Large intestine (tissue), 3 donors: Measurements from ENCODE around the gene RYR1. TPM values are rescaled to one million over a fixed set of nuclear protein-coding genes. Genes with fewer than 3 reads are reported as not detected.

Experiments used
- DNase-seq, 2 donors: peaks; one replicate each; pipeline versions ENCODE4 v3.0.0 to v3.0.0-alpha.2; 2013
- H3K27ac ChIP-seq: one replicate; pipeline ENCODE4 v1.5.1; 2013; ENCODE audit warnings: low read length
- H3K27me3 ChIP-seq: 2 replicates; pipeline ENCODE4 v1.6.1; 2013; ENCODE audit warnings: low read length; ENCODE audit not compliant: control insufficient read depth, insufficient read depth
- H3K36me3 ChIP-seq: 2 replicates; pipeline ENCODE4 v1.6.1; 2013; ENCODE audit warnings: low read length; ENCODE audit not compliant: control insufficient read depth, insufficient read depth
- H3K4me1 ChIP-seq: one replicate; pipeline ENCODE4 v1.6.1; 2013; ENCODE audit warnings: low read length; ENCODE audit not compliant: control insufficient read depth, insufficient read depth
- H3K4me3 ChIP-seq: one replicate; pipeline ENCODE4 v1.5.1; 2013; ENCODE audit warnings: low read length
- H3K9me3 ChIP-seq: one replicate; pipeline ENCODE4 v1.6.1; 2013; ENCODE audit warnings: mild to moderate bottlenecking, low read depth, low read length, moderate library complexity; ENCODE audit not compliant: control insufficient read depth
- WGBS: methylation state at CpG from one replicate; pipeline ENCODE4 v1.1.5; 2013; ENCODE audit warnings: low lambda C conversion rate; ENCODE audit not compliant: insufficient coverage; 5-methylcytosine and 5-hydroxymethylcytosine counted together
- polyA plus RNA-seq: library from polyadenylated mRNA; unstranded; fragments of 120-200 nt; gene quantifications from one replicate; pipeline ENCODE4 v1.2.1, GENCODE V29; 2013

Gene RYR1
- polyA plus RNA-seq, 1 donor, result 2.9 TPM

DNA sequence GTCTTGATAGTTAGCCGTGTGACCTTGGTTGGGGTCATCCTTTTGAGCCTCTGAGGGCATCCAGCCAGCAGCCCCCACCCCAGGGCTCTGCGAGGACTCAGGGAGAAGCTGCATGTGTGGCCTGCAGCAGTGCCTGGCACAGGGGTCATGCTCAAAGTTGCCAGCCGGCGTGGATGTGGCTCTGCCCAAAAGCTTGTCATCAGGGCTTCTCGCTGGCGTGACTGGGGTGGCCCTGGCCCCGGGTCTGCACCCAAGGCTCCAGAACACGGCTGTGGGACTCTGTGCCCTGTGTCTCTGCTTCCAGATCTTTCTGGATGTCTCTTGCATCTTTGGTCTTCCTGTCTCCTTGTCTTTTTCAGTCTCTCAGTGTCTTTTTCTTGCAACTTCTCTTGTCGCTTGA, 90.9 kb downstream of the RYR1 start:
- no peaks in the 10 kb centered on the region for H3K9me3 ChIP-seq

DNA sequence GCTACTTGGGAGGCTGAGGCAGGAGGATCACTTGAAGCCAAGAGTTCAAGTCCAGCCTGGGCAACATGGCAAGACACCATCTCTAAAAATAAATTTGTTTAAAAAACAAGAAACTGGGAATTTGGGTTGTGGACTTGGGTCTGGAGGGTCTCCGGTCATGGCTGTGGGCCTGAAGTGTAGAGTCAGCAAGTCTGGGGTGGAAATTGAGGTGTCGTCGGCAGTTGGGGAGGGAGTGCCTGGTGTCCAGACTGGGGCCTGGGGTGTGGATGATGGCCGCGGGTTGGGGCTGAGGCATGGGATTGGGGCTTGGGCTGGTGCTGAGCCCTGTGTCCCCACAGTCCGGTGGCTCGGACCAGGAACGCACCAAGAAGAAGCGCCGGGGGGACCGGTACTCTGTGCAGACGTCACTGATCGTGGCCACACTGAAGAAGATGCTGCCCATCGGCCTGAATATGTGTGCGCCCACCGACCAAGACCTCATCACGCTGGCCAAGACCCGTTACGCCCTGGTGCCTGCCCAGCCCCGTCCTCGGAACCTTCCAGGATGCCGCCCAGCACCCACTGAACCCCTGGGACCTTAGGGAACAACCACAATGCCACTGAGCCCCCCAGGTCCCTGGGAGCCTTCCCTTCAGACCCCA, 91.6 kb downstream of the RYR1 start:
- no peak for DNase-seq
- no peak overlapping the region for H3K4me3 ChIP-seq
- H3K27ac ChIP-seq, result no peak overlapping the region
- H3K27me3 ChIP-seq, result no peaks in the 10 kb centered on the region
- no peaks in the 10 kb centered on the region for H3K4me1 ChIP-seq
- WGBS, result no CpG with 5 or more reads among the region's 22 CpGs
- no peaks in the 10 kb centered on the region for H3K36me3 ChIP-seq
- no peaks in the 10 kb centered on the region for H3K9me3 ChIP-seq

More for the DNA sequence above, 90.9 kb downstream of the RYR1 start:
- H3K36me3 ChIP-seq, result no peaks in the 10 kb centered on the region
- H3K4me1 ChIP-seq, result no peaks in the 10 kb centered on the region
- no peaks in the 10 kb centered on the region for H3K27me3 ChIP-seq
- DNase-seq, result no peak
- 83% methylated on average over 1 of the region's 9 CpGs for WGBS
- H3K4me3 ChIP-seq, result no peak overlapping the region
- no peak overlapping the region for H3K27ac ChIP-seq

DNA sequence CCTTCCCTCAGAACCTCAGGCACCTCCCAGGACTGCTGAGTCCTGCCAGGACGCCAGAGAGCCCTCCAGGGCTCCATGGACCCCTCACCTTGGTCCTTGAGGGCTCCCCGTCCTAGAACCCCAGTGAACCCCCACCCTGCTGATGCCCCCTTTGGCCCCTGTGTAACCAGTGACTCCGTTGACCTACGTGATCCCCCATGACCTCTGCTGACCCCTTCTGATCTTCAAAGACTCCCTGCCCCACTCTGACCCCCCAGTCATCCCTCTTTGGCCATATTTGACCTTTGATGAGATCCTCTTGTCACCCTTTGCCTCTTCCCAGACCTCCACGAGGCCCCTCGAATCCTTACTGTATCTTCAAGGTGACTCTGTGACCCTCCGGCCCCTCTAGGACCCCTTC, 92.9 kb downstream of the RYR1 start:
- Histone ChIP-seq H3K27me3 (no peaks in the 10 kb centered on the region), H3K4me1 (no peaks in the 10 kb centered on the region), H3K36me3 (no peaks in the 10 kb centered on the region), H3K9me3 (no peaks in the 10 kb centered on the region), H3K27ac (no peak overlapping the region), H3K4me3 (no peak overlapping the region)
- DNase-seq, result no peak
- no CpG with 5 or more reads among the region's 7 CpGs for WGBS

DNA sequence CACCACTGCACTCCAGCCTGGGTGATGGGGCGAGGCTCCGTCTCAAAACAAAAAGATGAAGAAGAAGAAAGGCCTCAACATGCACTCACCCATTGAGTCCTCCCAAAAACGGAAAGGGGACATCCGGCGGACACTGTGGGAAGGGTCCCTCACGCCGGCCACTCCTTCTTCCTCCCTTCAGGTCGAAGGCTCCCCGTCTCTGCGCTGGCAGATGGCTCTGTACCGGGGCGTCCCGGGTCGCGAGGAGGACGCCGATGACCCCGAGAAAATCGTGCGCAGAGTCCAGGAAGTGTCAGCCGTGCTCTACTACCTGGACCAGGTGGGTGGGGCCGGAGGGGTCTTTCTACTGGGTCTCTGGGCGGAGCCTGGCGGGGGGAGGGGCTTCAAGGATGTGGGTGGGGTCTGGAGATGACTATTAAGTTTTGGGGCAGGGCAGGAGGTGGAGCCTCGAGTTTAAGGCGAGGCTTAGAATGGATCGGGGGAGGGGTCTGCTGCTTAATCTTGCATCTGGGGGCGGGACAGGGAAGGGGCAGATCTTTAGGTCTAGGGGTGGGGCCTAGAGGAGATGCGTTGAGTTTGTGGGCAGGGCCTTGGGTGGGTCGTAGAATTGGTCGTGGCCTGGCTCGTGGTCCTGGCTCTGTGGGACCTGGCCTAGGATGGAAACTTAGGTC, 94.1 kb downstream of the RYR1 start:
- Histone ChIP-seq H3K36me3 (no peaks in the 10 kb centered on the region), H3K27ac (no peak overlapping the region), H3K27me3 (no peaks in the 10 kb centered on the region), H3K4me3 (no peak overlapping the region), H3K9me3 (no peaks in the 10 kb centered on the region), H3K4me1 (no peaks in the 10 kb centered on the region)
- no peak for DNase-seq
- WGBS, result no CpG with 5 or more reads among the region's 32 CpGs

DNA sequence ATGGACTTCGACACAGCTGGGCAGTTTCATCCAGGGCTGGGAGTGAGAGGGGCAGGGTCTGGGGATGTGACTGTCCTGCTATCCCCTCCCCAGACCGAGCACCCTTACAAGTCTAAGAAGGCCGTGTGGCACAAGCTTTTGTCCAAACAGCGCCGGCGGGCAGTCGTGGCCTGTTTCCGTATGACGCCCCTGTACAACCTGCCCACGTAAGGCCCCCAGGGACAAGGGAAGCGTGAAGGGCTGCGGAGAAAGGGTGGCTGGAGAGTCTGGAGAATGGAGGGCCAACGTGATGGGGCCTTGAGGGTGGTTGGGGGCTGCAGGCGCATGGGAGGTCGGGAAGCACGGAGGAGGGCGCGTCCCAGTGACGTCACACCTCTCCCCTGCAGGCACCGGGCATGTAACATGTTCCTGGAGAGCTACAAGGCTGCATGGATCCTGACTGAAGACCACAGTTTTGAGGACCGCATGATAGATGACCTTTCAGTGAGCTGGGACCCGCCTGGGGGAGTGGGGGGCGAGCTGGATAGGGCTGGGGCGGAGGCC, 94.8 kb downstream of the RYR1 start:
- no peak for DNase-seq
- WGBS, result no CpG with 5 or more reads among the region's 24 CpGs

DNA sequence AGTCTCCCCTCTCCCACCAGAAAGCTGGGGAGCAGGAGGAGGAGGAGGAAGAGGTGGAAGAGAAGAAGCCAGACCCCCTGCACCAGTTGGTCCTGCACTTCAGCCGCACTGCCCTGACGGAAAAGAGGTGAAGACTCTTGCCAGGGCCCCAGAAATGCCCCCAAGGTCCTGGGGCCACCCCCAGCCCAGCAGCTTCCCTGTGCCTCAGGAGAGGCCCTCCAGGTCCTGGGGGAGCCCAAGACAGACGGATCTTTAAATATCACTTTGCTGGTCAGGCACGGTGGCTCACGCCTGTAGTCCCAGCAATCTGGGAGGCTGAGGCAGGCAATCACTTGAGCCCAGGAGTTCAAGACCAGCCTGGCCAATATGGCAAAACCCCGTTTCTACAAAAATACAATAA, 95.4 kb downstream of the RYR1 start:
- Histone ChIP-seq H3K36me3 (no peaks in the 10 kb centered on the region), H3K27me3 (no peaks in the 10 kb centered on the region), H3K9me3 (no peaks in the 10 kb centered on the region), H3K4me1 (no peaks in the 10 kb centered on the region), H3K4me3 (no peak overlapping the region), H3K27ac (no peak overlapping the region)
- no peak for DNase-seq
- WGBS, result no CpG with 5 or more reads among the region's 6 CpGs

More for the DNA sequence above, 94.8 kb downstream of the RYR1 start:
- no peak overlapping the region for H3K4me3 ChIP-seq
- no peaks in the 10 kb centered on the region for H3K27me3 ChIP-seq
- no peaks in the 10 kb centered on the region for H3K9me3 ChIP-seq
- H3K4me1 ChIP-seq, result no peaks in the 10 kb centered on the region
- no peaks in the 10 kb centered on the region for H3K36me3 ChIP-seq
- H3K27ac ChIP-seq, result no peak overlapping the region

DNA sequence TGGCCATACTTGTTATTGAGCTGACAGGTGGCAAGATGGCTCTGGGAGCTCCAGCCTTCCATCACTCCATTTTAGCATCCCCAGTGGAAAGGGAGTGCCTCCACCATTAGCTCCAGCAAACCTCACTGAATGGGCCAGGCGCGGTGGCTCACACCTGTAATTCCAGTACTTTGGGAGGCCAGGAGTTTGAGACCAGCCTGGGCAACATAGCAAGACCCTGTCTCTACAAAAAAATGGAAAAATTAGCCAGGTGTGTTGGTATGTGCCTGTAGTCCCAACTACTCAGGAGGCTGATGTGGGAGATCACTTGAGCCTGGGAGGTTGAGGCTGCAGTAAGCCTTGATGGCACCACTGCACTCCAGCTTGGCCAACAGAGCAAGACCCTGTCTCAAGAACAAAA, 98.0 kb downstream of the RYR1 start:
- H3K27ac ChIP-seq, result no peak overlapping the region
- no CpG with 5 or more reads among the region's 2 CpGs for WGBS
- no peak overlapping the region for H3K4me3 ChIP-seq
- no peak for DNase-seq
- H3K27me3 ChIP-seq, result no peaks in the 10 kb centered on the region
- peaks cover 3% of the 10 kb centered on the region for H3K9me3 ChIP-seq
- no peaks in the 10 kb centered on the region for H3K4me1 ChIP-seq
- no peaks in the 10 kb centered on the region for H3K36me3 ChIP-seq

DNA sequence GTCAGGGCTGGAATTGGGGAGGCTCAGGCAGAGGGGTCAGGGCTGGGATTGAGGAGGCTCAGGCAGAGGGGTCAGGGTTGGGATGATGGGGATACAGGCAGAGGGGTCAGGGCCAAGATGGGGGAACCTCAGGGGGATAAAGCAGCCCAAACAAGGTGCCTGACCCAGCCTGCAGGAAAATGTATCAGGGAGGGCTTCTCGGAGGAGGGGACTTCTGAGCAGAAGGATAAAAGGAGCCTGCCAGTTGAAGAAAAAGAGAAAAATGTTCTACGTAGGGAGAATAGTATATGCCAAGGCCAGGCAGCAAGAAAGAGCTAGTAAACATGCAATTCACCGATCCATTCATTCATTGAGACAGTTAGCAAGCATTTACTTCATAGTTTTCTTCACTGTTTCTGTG, 99.4 kb downstream of the RYR1 start:
- Histone ChIP-seq H3K27me3 (no peaks in the 10 kb centered on the region), H3K4me1 (no peaks in the 10 kb centered on the region), H3K4me3 (no peak overlapping the region), H3K27ac (no peak overlapping the region), H3K36me3 (no peaks in the 10 kb centered on the region), H3K9me3 (peaks cover 3% of the 10 kb centered on the region)
- no CpG with 5 or more reads among the region's 3 CpGs for WGBS
- no peak for DNase-seq

DNA sequence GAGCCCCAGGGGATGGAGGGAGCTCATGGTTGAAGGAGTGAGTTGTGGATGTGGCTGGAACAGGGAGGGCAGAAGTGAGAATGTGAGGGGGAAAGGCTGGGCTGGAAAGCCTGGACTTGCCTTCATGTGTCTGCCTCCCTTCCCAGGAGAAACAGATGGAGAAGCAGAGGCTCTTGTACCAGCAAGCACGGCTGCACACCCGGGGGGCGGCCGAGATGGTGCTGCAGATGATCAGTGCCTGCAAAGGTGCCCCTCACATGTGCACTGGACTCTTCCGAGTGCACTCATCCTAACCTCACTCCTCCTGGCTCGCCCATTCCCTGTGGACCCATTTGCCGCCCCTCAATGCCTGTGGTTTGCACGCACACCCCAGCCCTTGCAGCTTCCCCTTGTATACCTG, 101.1 kb downstream of the RYR1 start:
- no peaks in the 10 kb centered on the region for H3K4me1 ChIP-seq
- no peaks in the 10 kb centered on the region for H3K36me3 ChIP-seq
- H3K27ac ChIP-seq, result no peak overlapping the region
- H3K9me3 ChIP-seq, result peaks cover 3% of the 10 kb centered on the region
- no peaks in the 10 kb centered on the region for H3K27me3 ChIP-seq
- 100% methylated on average over 1 of the region's 8 CpGs for WGBS
- no peak for DNase-seq
- no peak overlapping the region for H3K4me3 ChIP-seq

DNA sequence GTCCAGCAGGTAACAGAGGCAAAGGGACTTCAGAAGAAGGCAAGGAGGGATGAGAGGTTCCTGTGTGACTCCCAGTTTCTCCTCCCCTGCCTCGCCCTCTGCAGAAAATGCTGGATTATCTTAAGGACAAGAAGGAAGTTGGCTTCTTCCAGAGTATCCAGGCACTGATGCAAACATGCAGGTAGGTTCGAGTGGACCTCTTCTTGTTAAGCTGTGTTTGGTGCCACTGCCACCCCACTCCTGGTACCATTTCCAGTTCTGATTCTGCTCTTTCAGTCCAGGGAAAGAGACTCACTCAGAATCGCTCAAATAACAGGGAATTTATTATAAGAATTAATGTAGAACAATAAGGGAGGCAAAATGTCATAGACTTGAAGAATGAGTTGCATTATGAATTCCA, 101.7 kb downstream of the RYR1 start:
- Histone ChIP-seq H3K27me3 (no peaks in the 10 kb centered on the region), H3K4me3 (no peak overlapping the region), H3K9me3 (peaks cover 3% of the 10 kb centered on the region), H3K27ac (no peak overlapping the region), H3K4me1 (no peaks in the 10 kb centered on the region), H3K36me3 (no peaks in the 10 kb centered on the region)
- no peak for DNase-seq
- WGBS, result 71% methylated on average over 1 of the region's 3 CpGs
